ENCODE results near the gene UQCC2. TPM values are rescaled to one million over a fixed set of nuclear protein-coding genes. Genes with fewer than 3 reads are reported as not detected.

The UQCC2 gene
- total RNA-seq, 1 experiment from 2014 or later = 36.4 TPM

GRCh38 chr6:33678233-33678931 lies 33.1 kb downstream of the UQCC2 start:
- Histone ChIP-seq H3K36me3 (peaks cover 13% of the 10 kb centered on the region), H3K9me3 (no peaks in the 10 kb centered on the region), H3K27me3 (no peaks in the 10 kb centered on the region), H3K4me3 (no peak overlapping the region)
- no peak for DNase-seq

- no peak for DNase-seq
- H3K9me3 ChIP-seq = no peaks in the 10 kb centered on the region
- no peaks in the 10 kb centered on the region for H3K27me3 ChIP-seq
- H3K36me3 ChIP-seq = peaks cover 18% of the 10 kb centered on the region
- no peak overlapping the region for H3K4me3 ChIP-seq
These were observed 33.8 kb downstream of the UQCC2 start for GRCh38 chr6:33677689-33678088.

- Histone ChIP-seq H3K9me3 (no peaks in the 10 kb centered on the region), H3K36me3 (peaks cover 18% of the 10 kb centered on the region), H3K27me3 (no peaks in the 10 kb centered on the region), H3K4me3 (no peak overlapping the region)
- peak; percentile 41 for DNase-seq
These were observed 34.3 kb downstream of the UQCC2 start for GRCh38 chr6:33677143-33677660.

GRCh38 chr6:33676416-33677142 lies 34.9 kb downstream of the UQCC2 start:
- H3K27me3 ChIP-seq = no peaks in the 10 kb centered on the region
- no peak overlapping the region for H3K4me3 ChIP-seq
- DNase-seq = no peak
- H3K9me3 ChIP-seq = no peaks in the 10 kb centered on the region
- peaks cover 18% of the 10 kb centered on the region for H3K36me3 ChIP-seq

- Histone ChIP-seq H3K4me3 (no peak overlapping the region), H3K27me3 (no peaks in the 10 kb centered on the region), H3K9me3 (no peaks in the 10 kb centered on the region), H3K36me3 (peaks cover 18% of the 10 kb centered on the region)
- no peak for DNase-seq
These were observed 35.5 kb downstream of the UQCC2 start for GRCh38 chr6:33675968-33676367.

GRCh38 chr6:33673851-33674250 lies 37.6 kb downstream of the UQCC2 start:
- no peak overlapping the region for H3K4me3 ChIP-seq
- peaks cover 18% of the 10 kb centered on the region for H3K36me3 ChIP-seq

GRCh38 chr6:33672808-33673207 lies 38.7 kb downstream of the UQCC2 start:
- DNase-seq = peak; percentile 82
- no peaks in the 10 kb centered on the region for H3K27me3 ChIP-seq
- H3K9me3 ChIP-seq = no peaks in the 10 kb centered on the region
- H3K36me3 ChIP-seq = peaks cover 18% of the 10 kb centered on the region
- no peak overlapping the region for H3K4me3 ChIP-seq

More at GRCh38 chr6:33673851-33674250, 37.6 kb downstream of the UQCC2 start:
- Histone ChIP-seq H3K9me3 (no peaks in the 10 kb centered on the region), H3K27me3 (no peaks in the 10 kb centered on the region)
- no peak for DNase-seq

GRCh38 chr6:33671744-33672072 lies 39.8 kb downstream of the UQCC2 start:
- DNase-seq = no peak
- Histone ChIP-seq H3K36me3 (peaks cover 15% of the 10 kb centered on the region), H3K4me3 (no peak overlapping the region), H3K27me3 (no peaks in the 10 kb centered on the region), H3K9me3 (no peaks in the 10 kb centered on the region)

- H3K36me3 ChIP-seq = peaks cover 15% of the 10 kb centered on the region
- H3K4me3 ChIP-seq = no peak overlapping the region
- no peaks in the 10 kb centered on the region for H3K27me3 ChIP-seq
- no peaks in the 10 kb centered on the region for H3K9me3 ChIP-seq
- no peak for DNase-seq
These were observed 40.3 kb downstream of the UQCC2 start for GRCh38 chr6:33670971-33671743.

GRCh38 chr6:33670086-33670660 lies 41.3 kb downstream of the UQCC2 start:
- DNase-seq = no peak
- H3K27me3 ChIP-seq = no peaks in the 10 kb centered on the region
- H3K36me3 ChIP-seq = peaks cover 15% of the 10 kb centered on the region
- H3K9me3 ChIP-seq = no peaks in the 10 kb centered on the region
- no peak overlapping the region for H3K4me3 ChIP-seq

GRCh38 chr6:33668914-33669313 lies 42.6 kb downstream of the UQCC2 start:
- no peaks in the 10 kb centered on the region for H3K27me3 ChIP-seq
- no peak for DNase-seq
- H3K36me3 ChIP-seq = peaks cover 10% of the 10 kb centered on the region
- H3K9me3 ChIP-seq = no peaks in the 10 kb centered on the region
- no peak overlapping the region for H3K4me3 ChIP-seq

- Histone ChIP-seq H3K36me3 (peaks cover 4% of the 10 kb centered on the region; the same call in 1 of the 2 replicates), H3K27me3 (no peaks in the 10 kb centered on the region), H3K4me3 (no peak overlapping the region), H3K9me3 (no peaks in the 10 kb centered on the region)
- DNase-seq = no peak
These were observed 43.2 kb downstream of the UQCC2 start for GRCh38 chr6:33668328-33668727.

- DNase-seq = no peak
- Histone ChIP-seq H3K4me3 (no peak overlapping the region), H3K27me3 (no peaks in the 10 kb centered on the region), H3K9me3 (no peaks in the 10 kb centered on the region), H3K36me3 (no peaks in the 10 kb centered on the region)
These were observed 43.7 kb downstream of the UQCC2 start for GRCh38 chr6:33667776-33668175.

GRCh38 chr6:33667072-33667471 lies 44.4 kb downstream of the UQCC2 start:
- DNase-seq = no peak

GRCh38 chr6:33665957-33666356 lies 45.5 kb downstream of the UQCC2 start:
- Histone ChIP-seq H3K4me3 (no peak overlapping the region), H3K27me3 (no peaks in the 10 kb centered on the region), H3K36me3 (no peaks in the 10 kb centered on the region), H3K9me3 (no peaks in the 10 kb centered on the region)
- DNase-seq = no peak

More at GRCh38 chr6:33667072-33667471, 44.4 kb downstream of the UQCC2 start:
- Histone ChIP-seq H3K4me3 (no peak overlapping the region), H3K9me3 (no peaks in the 10 kb centered on the region), H3K27me3 (no peaks in the 10 kb centered on the region), H3K36me3 (no peaks in the 10 kb centered on the region)

- DNase-seq = no peak
These were observed 46.9 kb downstream of the UQCC2 start for GRCh38 chr6:33664506-33665057.

More at GRCh38 chr6:33664506-33665057, 46.9 kb downstream of the UQCC2 start:
- Histone ChIP-seq H3K4me3 (no peak overlapping the region), H3K36me3 (no peaks in the 10 kb centered on the region), H3K27me3 (no peaks in the 10 kb centered on the region), H3K9me3 (no peaks in the 10 kb centered on the region)
